Measurements from ENCODE around the gene LRRC74B.

DNA sequence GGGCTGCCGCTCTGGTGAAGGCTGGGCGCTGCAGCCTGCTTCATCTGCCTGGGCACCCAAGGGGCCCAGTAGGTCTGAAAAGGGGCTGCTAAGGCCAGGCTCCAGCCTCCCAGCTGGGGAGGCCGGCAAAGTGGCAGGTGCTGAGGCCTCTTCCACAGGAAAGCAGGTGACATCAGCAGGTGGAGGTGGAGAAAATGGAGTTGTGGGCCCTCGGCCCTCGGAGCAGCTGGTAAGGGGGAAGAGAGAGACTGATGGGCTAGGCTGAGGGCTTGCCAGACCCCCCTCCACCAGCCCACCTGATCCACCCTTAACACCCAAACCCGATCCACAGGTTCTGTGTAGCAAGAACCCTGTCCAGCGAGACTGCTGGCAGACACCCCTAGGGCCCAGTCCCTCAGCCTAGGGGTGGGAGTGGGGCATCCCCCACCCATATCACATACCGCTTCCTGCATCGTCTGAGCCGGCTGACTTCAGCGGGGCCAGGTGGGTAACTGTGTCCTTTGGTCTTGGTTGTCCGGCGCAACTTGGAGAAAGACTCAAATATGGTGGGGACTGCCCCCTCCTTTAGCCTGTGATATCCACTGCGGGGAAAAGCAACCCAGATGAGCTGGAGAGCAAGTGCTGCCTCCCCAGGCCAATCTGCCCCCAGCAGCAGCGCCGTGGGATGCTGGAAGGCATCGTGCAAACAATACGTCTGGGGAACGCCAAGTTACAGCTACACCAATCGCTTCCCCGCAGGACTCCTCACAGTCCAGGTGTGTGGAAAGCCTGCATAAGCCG is 45.3 kb upstream of the LRRC74B start:
- TF ChIP-seq POLR2AphosphoS5 (IDR thresholded peaks at IDR 0.05) (no peak), CTCF (IDR thresholded peaks at IDR 0.05) (no peak)
